HepG2 (cell line): ENCODE results near the gene MSMO1.

ENCODE experiments used
- BATF2 ChIP-seq: sonication (generic); formaldehyde crosslinking; IDR thresholded peaks from 2 replicates; pipeline ENCODE4 v1.8.0; 2022; ENCODE audit warnings: mild to moderate bottlenecking, missing genetic modification reagents, moderate library complexity
- RARA ChIP-seq: IDR thresholded peaks from 2 replicates; pipeline ENCODE4 v1.6.1; 2016; ENCODE audit warnings: missing genetic modification reagents, missing compliant biosample characterization
- ZNF263 ChIP-seq: sonication (generic); formaldehyde crosslinking; IDR thresholded peaks from 2 replicates; pipeline ENCODE4 v1.4.0; 2020; ENCODE audit warnings: missing genetic modification reagents

GRCh38 chr4:165381821-165382373, 54.4 kb downstream of the MSMO1 start:
- no peak for TF ChIP-seq BATF2 (CRISPR knock-in tag)
- TF ChIP-seq RARA, result peak; percentile 69; the same call in 1 of the 2 replicates
- peak; percentile 56; the same call in 1 of the 2 replicates for TF ChIP-seq ZNF263 (CRISPR knock-in tag)
